Activated CD8-positive, alpha-beta T cell treated with anti-CD3 and anti-CD28 coated beads, Interleukin-2, amount 10 ng/mL, durations not matched to agents 7 days and 5 days (primary cell): ENCODE results near the gene KLF4. TPM values are rescaled to one million over a fixed set of nuclear protein-coding genes. Genes with fewer than 3 reads are reported as not detected.
"Not testable (repeated sequence)": the region's sequence is repeated elsewhere in the genome, so short reads cannot be mapped to it uniquely, and the experiment has no call there.

Experiments
- ATAC-seq: fragments of 150-1000 bp; cut with Tn5 transposase; one replicate; pipeline ENCODE4 v1.10.0; 2021; ENCODE audit warnings: moderate library complexity
- CTCF ChIA-PET: fragments of 350-600 bp; sonication (Branson Sonifier 250); formaldehyde crosslinking; loops from one replicate; lab custom pipeline; 2021; ENCODE audit warnings: antibody characterized with exemption; lab: Charles Lee
- POLR2A ChIA-PET: fragments of 350-600 bp; sonication (Branson Sonifier 250); formaldehyde crosslinking; loops from one replicate; lab custom pipeline; 2021; ENCODE audit warnings: antibody characterized with exemption; lab: Charles Lee
- DNase-seq: peaks from one replicate; pipeline ENCODE4 v3.0.0-alpha.2; 2020
- H3K27ac Mint-ChIP-seq: one replicate; pipeline ENCODE4 v1.8.0; 2021; ENCODE audit warnings: mild to moderate bottlenecking, mixed read lengths
- H3K27me3 Mint-ChIP-seq: one replicate; pipeline ENCODE4 v1.8.0; 2021; ENCODE audit warnings: low read depth, mixed read lengths
- H3K36me3 Mint-ChIP-seq: one replicate; pipeline ENCODE4 v1.8.0; 2021; ENCODE audit warnings: low read depth, mixed read lengths
- H3K4me1 Mint-ChIP-seq: one replicate; pipeline ENCODE4 v1.8.0; 2021; ENCODE audit warnings: low read depth, mixed read lengths
- H3K4me3 Mint-ChIP-seq: one replicate; pipeline ENCODE4 v1.8.0; 2021; ENCODE audit warnings: mild to moderate bottlenecking, mixed read lengths
- H3K9me3 Mint-ChIP-seq: one replicate; pipeline ENCODE4 v1.8.0; 2022; ENCODE audit warnings: mixed read lengths; ENCODE audit not compliant: insufficient read depth
- total RNA-seq, 2 experiments: library from RNA; stranded (reverse); gene quantifications; one replicate each; pipeline ENCODE4 v1.2.3, GENCODE V29; 2021

The KLF4 gene
- total RNA-seq, 2 experiments from 2014 or later: 1.5 to 1.9 TPM

GRCh38 chr9:107500421-107501200 is 11.0 kb upstream of the KLF4 start:
- H3K4me3 Mint-ChIP-seq, H3K27ac Mint-ChIP-seq, H3K36me3 Mint-ChIP-seq, H3K9me3 Mint-ChIP-seq, CTCF ChIA-PET, ATAC-seq, H3K4me1 Mint-ChIP-seq, H3K27me3 Mint-ChIP-seq, POLR2A ChIA-PET, DNase-seq: not testable (repeated sequence)

- POLR2A ChIA-PET: no interaction called here
Measured at GRCh38 chr9:107496976-107497375, 7.4 kb upstream of the KLF4 start.

GRCh38 chr9:107492381-107492970 is 2.9 kb upstream of the KLF4 start:
- Mint-ChIP-seq H3K9me3 (no peaks in the 10 kb centered on the region), H3K36me3 (no peaks in the 10 kb centered on the region), H3K4me3 (no peak overlapping the region), H3K27me3 (peaks cover 49% of the 10 kb centered on the region), H3K4me1 (peaks cover 16% of the 10 kb centered on the region), H3K27ac (no peak overlapping the region)
- ATAC-seq (no peak), DNase-seq (no peak)
- ChIA-PET POLR2A (no interaction called here), CTCF (no interaction called here)

More at GRCh38 chr9:107496976-107497375, 7.4 kb upstream of the KLF4 start:
- DNase-seq: no peak
- Mint-ChIP-seq H3K27me3 (peaks cover 18% of the 10 kb centered on the region), H3K27ac (no peak overlapping the region), H3K4me3 (no peak overlapping the region), H3K9me3 (no peaks in the 10 kb centered on the region), H3K36me3 (no peaks in the 10 kb centered on the region), H3K4me1 (no peaks in the 10 kb centered on the region)
- no peak for ATAC-seq
- CTCF ChIA-PET: no interaction called here

GRCh38 chr9:107491081-107492053 is 1.8 kb upstream of the KLF4 start:
- CTCF ChIA-PET: no interaction called here
- Mint-ChIP-seq H3K9me3 (no peaks in the 10 kb centered on the region), H3K4me1 (peaks cover 16% of the 10 kb centered on the region), H3K36me3 (peaks cover 2% of the 10 kb centered on the region), H3K4me3 (peak overlapping the region; percentile 48), H3K27ac (no peak overlapping the region), H3K27me3 (peaks cover 54% of the 10 kb centered on the region)
- DNase-seq (peak; percentile 20), ATAC-seq (no peak)
- POLR2A ChIA-PET: no interaction called here

GRCh38 chr9:107490606-107490970 is 1.0 kb upstream of the KLF4 start:
- CTCF ChIA-PET, H3K27ac Mint-ChIP-seq, H3K9me3 Mint-ChIP-seq, DNase-seq, ATAC-seq, POLR2A ChIA-PET, H3K36me3 Mint-ChIP-seq: not testable (repeated sequence)
- Mint-ChIP-seq H3K4me1 (peaks cover 16% of the 10 kb centered on the region), H3K27me3 (peaks cover 55% of the 10 kb centered on the region), H3K4me3 (peak overlapping the region; percentile 48)

- no peak for DNase-seq
- H3K4me3 Mint-ChIP-seq: peak overlapping the region; percentile 67
- ATAC-seq: no peak
- H3K4me1 Mint-ChIP-seq: peaks cover 16% of the 10 kb centered on the region
- no peak overlapping the region for H3K27ac Mint-ChIP-seq
- H3K36me3 Mint-ChIP-seq: peaks cover 2% of the 10 kb centered on the region
- ChIA-PET POLR2A (no interaction called here), CTCF (no interaction called here)
- no peaks in the 10 kb centered on the region for H3K9me3 Mint-ChIP-seq
- peaks cover 52% of the 10 kb centered on the region for H3K27me3 Mint-ChIP-seq
Measured at GRCh38 chr9:107489144-107489673, 360 bp downstream of the KLF4 start.

GRCh38 chr9:107488375-107489143 is 1.0 kb downstream of the KLF4 start:
- CTCF ChIA-PET: interaction anchor here (0.8 kb wide), 1 partner anchor 23 kb away, joined by 4 read pairs; no protein-coding TSS in a partner anchor
- H3K27me3 Mint-ChIP-seq: peaks cover 51% of the 10 kb centered on the region
- H3K9me3 Mint-ChIP-seq: no peaks in the 10 kb centered on the region
- peak overlapping the region; percentile 67 for H3K4me3 Mint-ChIP-seq
- peaks cover 16% of the 10 kb centered on the region for H3K4me1 Mint-ChIP-seq
- ATAC-seq: peak; percentile 12
- POLR2A ChIA-PET: no interaction called here
- H3K36me3 Mint-ChIP-seq: peaks cover 2% of the 10 kb centered on the region
- peak; percentile 31 for DNase-seq
- no peak overlapping the region for H3K27ac Mint-ChIP-seq

GRCh38 chr9:107487521-107488374 is 1.8 kb downstream of the KLF4 start:
- POLR2A ChIA-PET: no interaction called here
- H3K4me1 Mint-ChIP-seq: peaks cover 16% of the 10 kb centered on the region
- H3K27ac Mint-ChIP-seq: no peak overlapping the region
- DNase-seq (peak; percentile 27), ATAC-seq (no peak)
- CTCF ChIA-PET: interaction anchor here (0.8 kb wide), 1 partner anchor 22 kb away, joined by 4 read pairs; no protein-coding TSS in a partner anchor
- H3K4me3 Mint-ChIP-seq: peak overlapping the region; percentile 22
- peaks cover 2% of the 10 kb centered on the region for H3K36me3 Mint-ChIP-seq
- H3K9me3 Mint-ChIP-seq: no peaks in the 10 kb centered on the region
- peaks cover 51% of the 10 kb centered on the region for H3K27me3 Mint-ChIP-seq

- peaks cover 48% of the 10 kb centered on the region for H3K27me3 Mint-ChIP-seq
- peaks cover 2% of the 10 kb centered on the region for H3K36me3 Mint-ChIP-seq
- H3K27ac Mint-ChIP-seq: no peak overlapping the region
- no peak overlapping the region for H3K4me3 Mint-ChIP-seq
- H3K4me1 Mint-ChIP-seq: peaks cover 16% of the 10 kb centered on the region
- ChIA-PET POLR2A (no interaction called here), CTCF (no interaction called here)
- ATAC-seq (no peak), DNase-seq (no peak)
- H3K9me3 Mint-ChIP-seq: no peaks in the 10 kb centered on the region
Measured at GRCh38 chr9:107486674-107487520, 2.7 kb downstream of the KLF4 start.
